ENCODE results near the gene HYLS1. TPM values are rescaled to one million over a fixed set of nuclear protein-coding genes. Genes with fewer than 3 reads are reported as not detected.
"Not testable (repeated sequence)": the region's sequence is repeated elsewhere in the genome, so short reads cannot be mapped to it uniquely, and the experiment has no call there.

Gene HYLS1
- 1 to 10 TPM in 2 of 4 donors, under 1 TPM in 2; 0.59 to 2.5 (median 1.3) TPM for total RNA-seq

GRCh38 chr11:125887373-125888324 is at the start of gene HYLS1:
Gene HYLS1 (plus strand): TSS chr11:125887668. CDS start chr11:125899369, 11,701 bp downstream.
- H3K27ac ChIP-seq = peak within 1 kb of the TSS; percentile 82 to 94 (median 90)
- peaks cover 0 to 4% (median 4%) of the 10 kb centered on the region in 3 donors for H3K36me3 ChIP-seq
- peak within 1 kb of the TSS; percentile 67 to 86 (median 82) for H3K4me3 ChIP-seq
- H3K27me3 ChIP-seq = no peaks in the 10 kb centered on the region
- DNase-seq (ENCODE audit: low spot score in 2 of 2) = peak; percentile 82 to 87
- 0 to 1% methylated on average over 52 to 69 of the region's 91 CpGs for WGBS, 2 donors
- peaks cover 0 to 23% (median 5%) of the 10 kb centered on the region in 4 donors for H3K4me1 ChIP-seq
- no peaks in the 10 kb centered on the region for H3K9me3 ChIP-seq
- peak in 1 of 2 donors; percentile 62 for TF ChIP-seq POLR2A (IDR thresholded peaks at IDR 0.05)
- TF ChIP-seq CTCF (IDR thresholded peaks at IDR 0.05) = peak in 4 of 5 experiments; percentile 12 to 37 (median 23)
- TF ChIP-seq EP300 (IDR thresholded peaks at IDR 0.05) = peak; percentile 62 to 89

- Histone ChIP-seq H3K4me3 (no peak overlapping the region), H3K36me3 (no peaks in the 10 kb centered on the region), H3K27ac (no peak overlapping the region), H3K9me3 (peaks cover 0 to 45% (median 0%) of the 10 kb centered on the region in 4 donors), H3K4me1 (no peaks in the 10 kb centered on the region), H3K27me3 (no peaks in the 10 kb centered on the region)
- DNase-seq (ENCODE audit: low spot score in 2 of 2) = no peak
- 75 to 78% methylated on average over 3 of the region's 3 CpGs for WGBS, 2 donors
- TF ChIP-seq CTCF (IDR thresholded peaks at IDR 0.05) (no peak), POLR2A (IDR thresholded peaks at IDR 0.05) (no peak), EP300 (IDR thresholded peaks at IDR 0.05) (no peak)
These were observed 45.0 kb upstream of the HYLS1 start for GRCh38 chr11:125842321-125842948.

GRCh38 chr11:125846188-125846587 is 41.3 kb upstream of the HYLS1 start:
- Histone ChIP-seq H3K4me1 (no peaks in the 10 kb centered on the region), H3K27me3 (no peaks in the 10 kb centered on the region), H3K27ac (no peak overlapping the region), H3K9me3 (peaks cover 0 to 57% (median 0%) of the 10 kb centered on the region in 4 donors), H3K4me3 (no peak overlapping the region), H3K36me3 (no peaks in the 10 kb centered on the region)
- no peak for DNase-seq (ENCODE audit: low spot score in 2 of 2)
- TF ChIP-seq EP300 (IDR thresholded peaks at IDR 0.05) = no peak
- no peak for TF ChIP-seq POLR2A (IDR thresholded peaks at IDR 0.05)
- no peak for TF ChIP-seq CTCF (IDR thresholded peaks at IDR 0.05)

- 90 to 92% methylated on average over 9 of the region's 9 CpGs for WGBS, 2 donors
- H3K9me3 ChIP-seq = peaks cover 0 to 30% (median 0%) of the 10 kb centered on the region in 4 donors
These were observed 29.8 kb upstream of the HYLS1 start for GRCh38 chr11:125857670-125858069.

GRCh38 chr11:125862786-125863185 is 24.7 kb upstream of the HYLS1 start:
- not testable (repeated sequence) for H3K36me3 ChIP-seq; DNase-seq (ENCODE audit: low spot score in 2 of 2); H3K4me1 ChIP-seq; H3K27ac ChIP-seq; H3K27me3 ChIP-seq; H3K4me3 ChIP-seq
- WGBS, 2 donors = no CpG with 5 or more reads among the region's 33 CpGs
- H3K9me3 ChIP-seq = peaks cover 0 to 19% (median 0%) of the 10 kb centered on the region in 4 donors

More at GRCh38 chr11:125857670-125858069, 29.8 kb upstream of the HYLS1 start:
- H3K36me3 ChIP-seq; DNase-seq (ENCODE audit: low spot score in 2 of 2); H3K27me3 ChIP-seq; H3K4me3 ChIP-seq; H3K4me1 ChIP-seq; H3K27ac ChIP-seq: not testable (repeated sequence)

- DNase-seq (ENCODE audit: low spot score in 2 of 2); H3K27me3 ChIP-seq; H3K4me1 ChIP-seq; H3K36me3 ChIP-seq; H3K9me3 ChIP-seq; H3K4me3 ChIP-seq; H3K27ac ChIP-seq: not testable (repeated sequence)
- WGBS, 2 donors = 96% methylated on average over 4 of the region's 4 CpGs
These were observed 22.1 kb upstream of the HYLS1 start for GRCh38 chr11:125865354-125865753.

Data from tibial nerve (tissue), 4 donors.